Fibroblast of villous mesenchyme (primary cell): ENCODE data around the gene HIPK4. TPM values are rescaled to one million over a fixed set of nuclear protein-coding genes. Genes with fewer than 3 reads are reported as not detected.

Experiments
- DNase-seq: peaks from one replicate; pipeline ENCODE4 v3.0.0-alpha.2; 2010; ENCODE audit warnings: low read depth
- H3K4me3 ChIP-seq: 2 replicates; pipeline ENCODE4 v1.5.1; 2011; ENCODE audit warnings: low read depth, mild to moderate bottlenecking, low read length
- total RNA-seq: library from RNA; depleted of rRNA; stranded (reverse); fragments of >200 nt; gene quantifications from 2 replicates; pipeline ENCODE4 v1.2.3, GENCODE V29; 2012
- TF ChIP-seq, protein P1 (sequence below): IDR thresholded peaks from 2 replicates; pipeline ENCODE4 v1.5.1; 2012; ENCODE audit warnings: low read depth, mild to moderate bottlenecking, low read length; ENCODE audit not compliant: insufficient read depth

HIPK4 gene
- total RNA-seq, 1 donor, result under 0.01 TPM

DNA sequence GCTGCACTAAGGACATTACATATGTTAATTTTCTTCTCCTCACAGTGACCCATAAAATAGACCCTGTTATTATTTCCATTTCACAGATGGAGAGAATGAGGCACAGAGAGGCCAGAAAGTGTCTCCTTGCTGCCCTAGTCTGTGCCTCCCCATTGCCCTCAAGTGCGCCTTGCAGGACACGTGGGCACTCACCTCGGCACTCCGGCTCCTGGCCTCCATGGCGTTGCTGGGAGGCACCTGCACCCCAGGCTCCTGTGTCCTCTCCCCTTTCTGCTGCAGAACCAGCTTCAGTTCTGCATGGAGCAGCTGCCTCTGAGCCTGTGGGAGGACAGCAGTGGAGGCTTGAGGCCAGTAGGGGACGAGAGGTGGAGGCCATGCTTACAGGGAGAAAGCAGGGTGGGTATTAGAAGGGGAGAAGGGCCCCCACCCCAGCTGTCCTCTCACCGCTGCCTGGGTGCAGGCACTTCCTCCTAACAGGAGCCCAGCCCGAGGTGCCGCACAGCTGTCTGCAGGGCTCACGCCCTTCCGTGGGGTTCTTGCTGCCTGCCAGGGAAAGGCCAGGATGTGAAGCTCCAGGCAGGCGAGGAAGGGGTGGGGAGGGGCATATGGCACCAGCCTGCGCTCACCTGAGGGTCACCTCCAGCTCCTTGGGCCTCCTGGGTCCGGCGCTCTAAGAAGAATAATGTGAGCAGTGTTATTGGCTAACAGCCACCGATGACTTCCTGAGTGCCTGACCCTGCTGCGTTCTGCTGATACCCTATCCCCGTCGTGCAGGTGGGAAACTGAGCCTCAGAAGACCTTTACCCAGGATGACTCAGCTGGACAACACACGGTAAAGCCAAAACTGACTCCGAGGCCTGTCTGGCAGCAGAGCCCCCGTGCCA lies 18.0 kb upstream of the HIPK4 start:
- H3K4me3 ChIP-seq, result no peak overlapping the region
- no peak for DNase-seq
- TF ChIP-seq, protein P1, sequence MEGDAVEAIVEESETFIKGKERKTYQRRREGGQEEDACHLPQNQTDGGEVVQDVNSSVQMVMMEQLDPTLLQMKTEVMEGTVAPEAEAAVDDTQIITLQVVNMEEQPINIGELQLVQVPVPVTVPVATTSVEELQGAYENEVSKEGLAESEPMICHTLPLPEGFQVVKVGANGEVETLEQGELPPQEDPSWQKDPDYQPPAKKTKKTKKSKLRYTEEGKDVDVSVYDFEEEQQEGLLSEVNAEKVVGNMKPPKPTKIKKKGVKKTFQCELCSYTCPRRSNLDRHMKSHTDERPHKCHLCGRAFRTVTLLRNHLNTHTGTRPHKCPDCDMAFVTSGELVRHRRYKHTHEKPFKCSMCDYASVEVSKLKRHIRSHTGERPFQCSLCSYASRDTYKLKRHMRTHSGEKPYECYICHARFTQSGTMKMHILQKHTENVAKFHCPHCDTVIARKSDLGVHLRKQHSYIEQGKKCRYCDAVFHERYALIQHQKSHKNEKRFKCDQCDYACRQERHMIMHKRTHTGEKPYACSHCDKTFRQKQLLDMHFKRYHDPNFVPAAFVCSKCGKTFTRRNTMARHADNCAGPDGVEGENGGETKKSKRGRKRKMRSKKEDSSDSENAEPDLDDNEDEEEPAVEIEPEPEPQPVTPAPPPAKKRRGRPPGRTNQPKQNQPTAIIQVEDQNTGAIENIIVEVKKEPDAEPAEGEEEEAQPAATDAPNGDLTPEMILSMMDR, result no peak

DNA sequence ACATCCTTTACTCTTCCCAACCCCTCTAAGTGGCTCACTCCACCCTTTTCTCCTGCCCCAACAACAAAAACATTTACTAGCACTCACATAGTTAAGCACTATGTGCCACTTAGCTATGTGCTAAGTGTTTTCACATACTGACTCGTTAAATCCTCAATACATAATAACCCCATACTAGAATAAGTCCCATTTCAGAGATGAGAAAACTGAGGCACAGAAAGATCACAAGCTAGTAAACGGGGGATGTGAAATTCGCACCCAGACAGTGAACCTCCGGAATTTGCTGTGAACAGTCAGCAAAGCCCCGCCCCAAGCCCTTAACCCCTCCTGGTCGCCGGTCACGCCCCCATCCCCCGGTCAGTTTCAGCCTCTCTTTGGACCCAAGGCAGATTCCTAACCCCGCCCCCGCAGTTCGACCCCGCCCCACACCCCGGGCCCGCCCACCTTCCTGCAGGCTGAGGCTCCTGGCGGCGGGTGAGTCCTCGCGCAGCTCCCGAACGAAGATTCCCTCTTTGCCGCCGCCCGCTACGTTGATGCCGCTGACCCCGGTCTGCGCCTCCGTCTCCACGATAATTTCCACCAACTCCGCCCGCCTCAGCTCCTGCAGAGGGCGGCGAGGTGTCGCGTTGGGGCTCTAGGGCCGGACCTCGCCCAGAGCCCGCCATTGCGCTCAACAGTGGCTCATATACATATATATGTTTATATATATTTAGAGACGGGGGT lies 13.4 kb upstream of the HIPK4 start:
- peak; percentile 90 for DNase-seq
- H3K4me3 ChIP-seq, result peak overlapping the region; percentile 68
- TF ChIP-seq, protein P1, result no peak

DNA sequence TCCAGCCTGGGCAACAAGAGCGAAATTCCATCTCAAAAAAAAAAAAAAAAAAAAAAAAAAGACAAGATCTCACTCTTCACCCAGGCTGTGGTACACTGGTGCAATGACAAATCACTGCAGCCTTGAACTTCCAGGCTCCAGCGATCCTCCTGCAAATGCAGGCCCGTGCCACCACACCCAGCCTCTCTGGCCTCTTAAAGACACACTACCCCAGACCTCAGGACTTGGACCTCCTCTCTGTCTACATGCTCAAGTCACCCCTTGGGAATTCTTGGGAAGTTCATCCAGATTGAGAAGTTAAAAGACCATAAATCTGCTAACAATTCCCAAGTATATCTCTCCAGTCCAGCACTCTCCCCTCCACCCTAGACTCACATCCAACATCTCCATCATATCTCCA lies 10.6 kb upstream of the HIPK4 start:
- H3K4me3 ChIP-seq, result no peak overlapping the region
- TF ChIP-seq, protein P1, result no peak
- no peak for DNase-seq

DNA sequence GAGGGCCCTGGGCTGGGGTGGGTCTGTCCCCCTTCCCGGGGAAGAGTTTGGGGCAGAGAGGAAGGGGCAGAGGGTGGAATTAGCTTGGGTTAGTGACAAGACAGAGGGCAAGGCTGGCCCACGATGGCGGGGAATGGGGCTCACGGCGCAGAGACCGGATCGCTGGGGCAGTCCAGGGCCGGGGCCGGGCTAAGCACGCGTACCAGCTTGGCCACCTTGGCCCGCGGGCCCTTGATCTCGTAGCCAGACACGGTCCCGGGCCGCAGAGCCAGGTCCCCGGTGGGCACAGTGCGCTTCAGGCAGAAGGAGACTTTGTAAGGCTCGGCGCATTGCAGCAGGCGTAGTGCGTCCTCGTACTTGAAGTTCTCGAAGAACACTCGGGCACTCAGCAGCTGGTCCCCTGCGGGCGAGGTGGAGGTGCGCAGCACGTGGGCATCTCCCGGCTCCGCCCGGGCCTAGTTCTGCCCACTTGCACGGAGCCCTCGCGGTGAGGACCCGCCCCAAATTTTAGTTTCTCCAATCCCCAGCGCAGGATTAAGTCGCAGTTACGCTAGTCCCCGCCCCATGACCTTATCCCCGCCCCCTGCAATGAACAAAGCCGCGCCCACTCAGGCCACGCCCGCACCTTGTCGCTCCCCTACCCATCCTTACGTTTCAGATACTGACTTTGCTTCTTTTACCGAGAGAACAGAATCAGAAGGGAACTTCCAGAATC lies 8.6 kb upstream of the HIPK4 start:
- H3K4me3 ChIP-seq, result no peak overlapping the region
- TF ChIP-seq, protein P1, result no peak
- no peak for DNase-seq

DNA sequence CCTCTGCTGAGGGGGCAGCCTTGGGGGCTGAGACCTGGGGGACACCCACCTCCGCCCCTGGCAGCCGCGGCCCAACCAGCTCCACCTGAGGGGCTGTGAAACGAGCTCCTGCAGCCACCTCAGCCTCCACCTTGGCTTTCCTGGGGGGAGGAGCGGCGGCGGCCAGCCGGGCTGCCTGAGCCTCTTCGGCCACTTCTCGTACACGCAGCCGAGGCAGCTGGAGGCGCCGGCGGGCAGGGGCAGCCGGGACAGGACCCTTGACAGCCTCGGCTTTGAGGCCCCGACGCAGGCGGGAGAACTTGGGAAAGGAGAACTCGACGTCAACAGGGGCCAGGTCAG lies 7.6 kb upstream of the HIPK4 start:
- TF ChIP-seq, protein P1, result no peak
- DNase-seq, result no peak
- H3K4me3 ChIP-seq, result no peak overlapping the region

DNA sequence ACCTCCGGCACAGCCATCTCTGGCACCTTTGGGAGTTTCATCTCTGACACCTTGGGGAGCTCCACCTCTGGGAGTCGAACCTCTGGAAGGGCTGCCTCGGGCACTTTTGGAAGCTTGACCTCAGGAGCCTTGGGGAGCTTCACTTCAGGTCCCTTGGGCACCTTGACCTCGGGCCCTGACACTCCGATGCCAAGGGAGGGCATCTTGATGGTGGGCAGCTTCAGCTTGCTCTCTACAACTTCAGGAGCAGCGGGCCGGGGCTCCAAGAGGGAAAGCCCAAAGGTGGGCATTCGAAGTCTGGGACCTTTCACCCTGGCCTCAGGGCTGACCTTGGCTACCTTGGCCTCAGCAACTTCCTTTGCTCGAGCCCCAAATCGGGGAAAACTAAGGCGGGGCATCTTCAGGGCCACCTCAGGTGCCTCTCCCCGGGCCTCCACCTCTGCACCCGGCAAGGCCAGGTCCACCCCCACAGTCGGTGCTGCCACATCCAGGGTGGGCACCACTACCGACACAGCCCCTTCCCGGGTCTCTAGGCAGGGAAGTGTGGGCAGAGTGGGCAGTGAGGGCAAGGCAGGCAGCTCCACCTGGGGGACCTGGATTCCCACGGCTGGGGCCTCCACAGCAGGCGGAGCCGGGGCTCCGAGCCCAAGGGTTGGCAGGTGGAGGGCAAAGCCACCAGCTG lies 7.0 kb upstream of the HIPK4 start:
- H3K4me3 ChIP-seq, result no peak overlapping the region
- TF ChIP-seq, protein P1, result no peak
- DNase-seq, result no peak
